Gastroesophageal sphincter (tissue), 4 donors: Measurements from ENCODE around the gene GPR15LG. TPM values are rescaled to one million over a fixed set of nuclear protein-coding genes. Genes with fewer than 3 reads are reported as not detected.

Experiments used
- ATAC-seq: fragments of 150-250 bp; one replicate; pipeline ENCODE4 v1.9.1; 2016; ENCODE audit warnings: mild to moderate bottlenecking, moderate library complexity
- H3K27ac ChIP-seq, 4 donors: fragments of 200-600 bp; sonication (generic) in 3 of 4; 1 replicate in 3 of 4; 2 replicates in 1 of 4; pipeline ENCODE4 v1.5.1; 2016 to 2019
- H3K27me3 ChIP-seq: fragments of 200-600 bp; sonication (generic); one replicate; pipeline ENCODE4 v1.5.1; 2019
- H3K36me3 ChIP-seq, 2 donors: fragments of 200-600 bp; sonication (generic); one replicate each; pipeline ENCODE4 v1.5.1; 2019; ENCODE audit warnings: control low read depth in 1 of 2
- H3K4me1 ChIP-seq, 3 donors: fragments of 200-600 bp; sonication (generic); 1 replicate in 2 of 3; 2 replicates in 1 of 3; pipeline ENCODE4 v1.5.1; 2016 to 2019; ENCODE audit warnings: control low read depth in 2 of 3
- H3K4me3 ChIP-seq, 2 donors: fragments of 200-600 bp; sonication (generic); one replicate each; pipeline ENCODE4 v1.5.1; 2019; ENCODE audit warnings: mild to moderate bottlenecking in 1 of 2, moderate library complexity in 1 of 2
- H3K9me3 ChIP-seq, 3 donors: fragments of 200-600 bp; sonication (generic); one replicate each; pipeline ENCODE4 v1.5.1; 2017 to 2019; ENCODE audit warnings: control low read depth in 2 of 3
- EP300 ChIP-seq: sonication (generic); formaldehyde crosslinking; IDR thresholded peaks from one replicate; pipeline ENCODE4 v1.6.1; 2017; ENCODE audit warnings: antibody characterized with exemption, mild to moderate bottlenecking
- POLR2A ChIP-seq, 2 donors: fragments of 450-650 bp; IDR thresholded peaks; one replicate each; pipeline ENCODE4 v1.6.1; 2017; ENCODE audit warnings: antibody characterized with exemption in 2 of 2, mild to moderate bottlenecking in 2 of 2, moderate library complexity in 1 of 2
- POLR2AphosphoS5 ChIP-seq: sonication (generic); formaldehyde crosslinking; IDR thresholded peaks from one replicate; pipeline ENCODE4 v1.6.1; 2017; ENCODE audit warnings: antibody characterized with exemption
- WGBS, 2 donors: methylation state at CpG; one replicate each; pipeline ENCODE4 v1.1.5; 2018; ENCODE audit warnings: low coverage in 1 of 2; 5-methylcytosine and 5-hydroxymethylcytosine counted together
- total RNA-seq, 4 donors: library from RNA; depleted of rRNA; stranded (reverse); fragments of >200 nt; gene quantifications; one replicate each; pipeline ENCODE4 v1.1.0, GENCODE V29; 2016
- TF ChIP-seq, protein P1 (sequence below), 4 experiments: fragments of 200-600 bp in 2 of 4; fragments of 450-650 bp in 2 of 4; sonication (generic) in 1 of 4; IDR thresholded peaks; one replicate each; pipeline ENCODE4 v1.5.1; 2017 to 2019; ENCODE audit warnings: antibody characterized with exemption in 4 of 4, mild to moderate bottlenecking in 2 of 4, moderate library complexity in 2 of 4

Gene GPR15LG
- total RNA-seq, 4 donors from 2014 or later: 1.2 to 10.1 TPM; not detected in 2

- 60 to 100% methylated on average over 1 of the region's 6 CpGs for WGBS, 2 donors
- no peak for ATAC-seq
- no peaks in the 10 kb centered on the region for H3K36me3 ChIP-seq
Measured at GRCh38 chr10:84224411-84225028, 50.9 kb downstream of the GPR15LG start.

DNA sequence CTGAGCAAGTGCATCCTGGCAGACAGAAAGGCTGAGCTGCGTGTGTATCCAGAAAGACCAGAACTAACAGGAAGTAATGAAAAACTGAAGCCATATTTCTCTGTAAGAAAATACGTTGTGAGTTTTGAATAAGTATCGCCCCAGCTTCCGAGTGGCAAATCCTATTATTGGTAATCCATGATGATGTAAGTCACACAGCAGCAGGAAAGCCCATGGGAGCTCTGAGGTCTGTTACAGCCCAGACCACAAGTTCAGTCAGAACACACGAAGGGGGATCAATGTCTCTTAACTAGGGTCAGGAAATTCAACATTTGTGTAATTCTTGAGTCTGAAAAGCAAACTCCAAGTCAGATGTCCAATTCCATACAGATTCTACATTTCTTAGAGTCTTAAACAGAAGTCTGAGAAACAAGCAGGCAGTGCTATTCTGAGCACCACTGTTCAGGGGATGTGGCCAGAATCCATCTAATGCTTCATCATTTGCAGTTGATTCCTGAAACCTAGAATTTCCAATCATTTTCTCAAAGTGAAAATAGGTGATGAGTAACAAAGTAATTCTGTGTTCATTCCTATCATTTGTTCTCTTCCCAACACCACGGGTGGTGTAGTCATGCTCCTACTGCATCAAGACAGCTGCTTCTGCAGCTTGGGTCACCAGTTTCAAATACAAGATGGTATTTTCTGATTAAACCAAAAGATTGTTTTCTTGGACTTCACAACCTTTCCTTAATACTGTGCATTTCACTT lies 52.0 kb downstream of the GPR15LG start, which contains the start of gene LRIT2:
Gene LRIT2 (minus strand): TSS at position 118 of the 747 bp plus-strand sequence. CDS start 24 bp downstream, at position 94.
- Histone ChIP-seq H3K9me3 (no peaks in the 10 kb centered on the region), H3K4me3 (no peak within 1 kb of the TSS), H3K36me3 (no peaks in the 10 kb centered on the region), H3K4me1 (no peaks in the 10 kb centered on the region), H3K27me3 (peaks cover 37% of the 10 kb centered on the region), H3K27ac (no peak within 1 kb of the TSS)
- TF ChIP-seq POLR2AphosphoS5 (no peak), EP300 (no peak), POLR2A (IDR thresholded peaks at IDR 0.05) (no peak)
- TF ChIP-seq, protein P1, sequence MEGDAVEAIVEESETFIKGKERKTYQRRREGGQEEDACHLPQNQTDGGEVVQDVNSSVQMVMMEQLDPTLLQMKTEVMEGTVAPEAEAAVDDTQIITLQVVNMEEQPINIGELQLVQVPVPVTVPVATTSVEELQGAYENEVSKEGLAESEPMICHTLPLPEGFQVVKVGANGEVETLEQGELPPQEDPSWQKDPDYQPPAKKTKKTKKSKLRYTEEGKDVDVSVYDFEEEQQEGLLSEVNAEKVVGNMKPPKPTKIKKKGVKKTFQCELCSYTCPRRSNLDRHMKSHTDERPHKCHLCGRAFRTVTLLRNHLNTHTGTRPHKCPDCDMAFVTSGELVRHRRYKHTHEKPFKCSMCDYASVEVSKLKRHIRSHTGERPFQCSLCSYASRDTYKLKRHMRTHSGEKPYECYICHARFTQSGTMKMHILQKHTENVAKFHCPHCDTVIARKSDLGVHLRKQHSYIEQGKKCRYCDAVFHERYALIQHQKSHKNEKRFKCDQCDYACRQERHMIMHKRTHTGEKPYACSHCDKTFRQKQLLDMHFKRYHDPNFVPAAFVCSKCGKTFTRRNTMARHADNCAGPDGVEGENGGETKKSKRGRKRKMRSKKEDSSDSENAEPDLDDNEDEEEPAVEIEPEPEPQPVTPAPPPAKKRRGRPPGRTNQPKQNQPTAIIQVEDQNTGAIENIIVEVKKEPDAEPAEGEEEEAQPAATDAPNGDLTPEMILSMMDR (IDR thresholded peaks at IDR 0.05): no peak
- ATAC-seq: no peak
- WGBS, 2 donors: 65 to 72% methylated on average over 5 of the region's 6 CpGs

More at GRCh38 chr10:84224411-84225028, 50.9 kb downstream of the GPR15LG start:
- Histone ChIP-seq H3K4me3 (no peak overlapping the region), H3K9me3 (no peaks in the 10 kb centered on the region), H3K4me1 (no peaks in the 10 kb centered on the region), H3K27me3 (peaks cover 38% of the 10 kb centered on the region), H3K27ac (no peak overlapping the region)
- TF ChIP-seq, protein P1 (IDR thresholded peaks at IDR 0.05): no peak
- TF ChIP-seq EP300: no peak
- TF ChIP-seq POLR2A (IDR thresholded peaks at IDR 0.05): no peak

DNA sequence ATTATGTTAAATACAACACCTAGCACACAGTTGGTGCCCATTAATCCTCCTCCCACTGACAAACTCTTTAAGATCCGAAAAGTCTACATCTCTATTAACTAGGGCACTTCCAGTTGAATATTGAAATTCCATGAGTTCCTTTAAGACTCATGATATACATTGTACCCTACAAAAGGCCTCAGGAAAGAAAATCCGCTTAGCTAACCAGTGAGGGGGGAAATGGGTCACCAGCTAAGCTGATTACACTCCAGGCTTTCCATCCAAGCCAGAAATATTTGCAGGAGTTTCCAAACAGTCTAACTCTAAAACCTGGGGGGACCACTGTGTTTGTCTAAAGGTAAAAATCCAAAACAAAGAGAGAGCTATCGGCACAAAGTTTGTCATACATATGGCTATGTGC lies 53.0 kb downstream of the GPR15LG start:
- Histone ChIP-seq H3K27me3 (peaks cover 37% of the 10 kb centered on the region), H3K36me3 (no peaks in the 10 kb centered on the region), H3K4me1 (no peaks in the 10 kb centered on the region), H3K27ac (no peak overlapping the region), H3K4me3 (no peak overlapping the region), H3K9me3 (no peaks in the 10 kb centered on the region)
- no peak for ATAC-seq
- 71 to 80% methylated on average over 2 to 3 of the region's 3 CpGs for WGBS, 2 donors
- TF ChIP-seq POLR2AphosphoS5: no peak
- no peak for TF ChIP-seq EP300
- TF ChIP-seq, protein P1 (IDR thresholded peaks at IDR 0.05): no peak
- no peak for TF ChIP-seq POLR2A (IDR thresholded peaks at IDR 0.05)

- no peaks in the 10 kb centered on the region for H3K4me1 ChIP-seq
- no peaks in the 10 kb centered on the region for H3K9me3 ChIP-seq
- no peak for TF ChIP-seq EP300
- TF ChIP-seq, protein P1 (IDR thresholded peaks at IDR 0.05): no peak
- no peak for TF ChIP-seq POLR2A (IDR thresholded peaks at IDR 0.05)
- TF ChIP-seq POLR2AphosphoS5: no peak
- peaks cover 34% of the 10 kb centered on the region for H3K27me3 ChIP-seq
- no peaks in the 10 kb centered on the region for H3K36me3 ChIP-seq
- H3K4me3 ChIP-seq: no peak overlapping the region
- ATAC-seq: no peak
- no peak overlapping the region for H3K27ac ChIP-seq
- WGBS, 2 donors: 50 to 81% methylated on average over 3 of the region's 4 CpGs
Measured at GRCh38 chr10:84227810-84228209, 54.2 kb downstream of the GPR15LG start.
